ENCODE measurements around the gene SLC30A4. TPM values are rescaled to one million over a fixed set of nuclear protein-coding genes. Genes with fewer than 3 reads are reported as not detected.

The SLC30A4 gene
- polyA plus RNA-seq, 4 donors, result 7.5 to 9.1 (median 8.2) TPM

Other genes with a start within 250 kb of the SLC30A4 start
- 100 to 1,000 TPM; 175 to 252 (median 232) TPM for gene GATM, start 144.2 kb downstream of the SLC30A4 start, polyA plus RNA-seq (ENCODE audit: insufficient read length in 4 of 4)
- gene BLOC1S6, start 64.6 kb upstream of the SLC30A4 start, polyA plus RNA-seq (ENCODE audit: insufficient read length in 4 of 4), result 10 to 100 TPM; 40.3 to 57.3 (median 47.1) TPM
- gene SQOR, start 112.3 kb upstream of the SLC30A4 start, polyA plus RNA-seq (ENCODE audit: insufficient read length in 4 of 4), result 10 to 100 TPM; 21.4 to 25.6 (median 23.9) TPM

Data from left renal cortex interstitium (tissue), 4 donors.